ENCODE measurements around the gene WDFY2. TPM values are rescaled to one million over a fixed set of nuclear protein-coding genes. Genes with fewer than 3 reads are reported as not detected.

Gene WDFY2
- total and polyA plus RNA-seq, 2 of the 13 experiments (the other 11 are each of a cell fraction or from before 2014, with no cell fraction given): 22.6 to 27.0 TPM

DNA sequence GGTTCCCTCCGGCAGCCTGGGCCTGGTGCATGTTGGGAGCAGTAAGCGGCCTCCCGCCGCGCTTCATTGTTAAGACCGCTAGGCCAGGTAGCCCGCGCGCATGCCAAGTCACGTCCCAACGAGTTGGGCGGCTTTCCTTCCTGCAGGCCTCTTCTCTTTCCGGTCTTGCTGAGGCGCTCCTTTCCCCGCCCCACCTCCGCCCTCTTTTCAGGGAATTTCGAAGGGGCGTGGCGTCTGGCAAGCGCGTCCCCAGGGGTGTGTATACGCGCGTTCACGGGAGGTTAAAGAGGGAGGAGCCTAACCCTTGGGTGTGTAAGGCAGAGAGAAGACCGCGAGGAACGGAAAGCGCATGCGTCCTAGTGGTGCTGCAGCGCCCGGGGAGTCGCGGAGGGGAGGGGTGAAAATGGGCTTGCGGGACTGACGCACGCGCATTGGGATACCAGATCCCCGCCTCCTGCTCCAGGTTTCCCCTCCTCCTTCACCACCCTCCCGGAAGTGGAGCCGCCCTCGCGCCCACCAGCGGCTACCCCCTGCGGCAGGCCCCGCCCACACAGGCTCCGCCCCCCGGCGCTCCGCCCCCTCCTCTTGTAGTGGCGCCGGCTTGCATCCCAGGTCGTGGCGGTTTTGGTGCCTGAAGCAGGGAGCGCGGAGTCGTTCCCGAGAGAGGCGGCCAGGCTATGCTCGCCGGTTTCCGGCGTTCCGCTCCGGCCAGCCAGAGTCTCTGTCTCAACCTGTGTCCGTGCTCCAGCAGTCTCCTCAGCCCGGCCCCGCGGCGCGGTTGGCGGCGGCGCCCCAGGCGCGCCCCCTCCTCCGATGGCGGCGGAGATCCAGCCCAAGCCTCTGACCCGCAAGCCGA, at the start of gene WDFY2 (continued):
- TF ChIP-seq SOX6 (IDR thresholded peaks at IDR 0.05): no peak
- TF ChIP-seq SOX6 (CRISPR knock-in tag; IDR thresholded peaks at IDR 0.05): peak; percentile 53; the same call in 1 of the 2 replicates
- no peak; the same call in 1 of the 2 replicates for TF ChIP-seq SIN3B (IDR thresholded peaks at IDR 0.05; ENCODE audit: low read length)
- TF ChIP-seq HOXD1 (CRISPR knock-in tag; IDR thresholded peaks at IDR 0.05): no peak
- no peak for TF ChIP-seq RFX5 (IDR thresholded peaks at IDR 0.05; ENCODE audit: low read depth, low read length)
- no peak; the same call in 1 of the 2 replicates for TF ChIP-seq HIVEP1 (CRISPR knock-in tag; IDR thresholded peaks at IDR 0.05)
- TF ChIP-seq IKZF1 (IDR thresholded peaks at IDR 0.05): no peak
- TF ChIP-seq ETV5 (CRISPR knock-in tag; IDR thresholded peaks at IDR 0.05; ENCODE audit: borderline replicate concordance): peak; percentile 68
- TF ChIP-seq, protein P1, sequence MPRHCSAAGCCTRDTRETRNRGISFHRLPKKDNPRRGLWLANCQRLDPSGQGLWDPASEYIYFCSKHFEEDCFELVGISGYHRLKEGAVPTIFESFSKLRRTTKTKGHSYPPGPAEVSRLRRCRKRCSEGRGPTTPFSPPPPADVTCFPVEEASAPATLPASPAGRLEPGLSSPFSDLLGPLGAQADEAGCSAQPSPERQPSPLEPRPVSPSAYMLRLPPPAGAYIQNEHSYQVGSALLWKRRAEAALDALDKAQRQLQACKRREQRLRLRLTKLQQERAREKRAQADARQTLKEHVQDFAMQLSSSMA (CRISPR knock-in tag; IDR thresholded peaks at IDR 0.05): no peak; the same call in 1 of the 2 replicates
- 0 out of 2 replicates have a peak, but pooled peaks have one; percentile 49 for TF ChIP-seq STAT5B (CRISPR knock-in tag; IDR thresholded peaks at IDR 0.05)
- TF ChIP-seq ASH2L (IDR thresholded peaks at IDR 0.05; ENCODE audit: insufficient read length, low read depth, low read length): peak; percentile 82
- TF ChIP-seq ZKSCAN5 (CRISPR knock-in tag; IDR thresholded peaks at IDR 0.05): no peak
- no peak; the same call in 1 of the 2 replicates for TF ChIP-seq HDAC2 (CRISPR knock-in tag; IDR thresholded peaks at IDR 0.05)
- no peak for TF ChIP-seq ZFP82 (CRISPR knock-in tag; IDR thresholded peaks at IDR 0.05; ENCODE audit: borderline replicate concordance)
- TF ChIP-seq HNF4A (CRISPR knock-in tag; IDR thresholded peaks at IDR 0.05): 0 out of 2 replicates have a peak, but pooled peaks have one; percentile 17
- TF ChIP-seq ZNF33A (CRISPR knock-in tag; IDR thresholded peaks at IDR 0.05; ENCODE audit: borderline replicate concordance): no peak
- TF ChIP-seq, protein P2, sequence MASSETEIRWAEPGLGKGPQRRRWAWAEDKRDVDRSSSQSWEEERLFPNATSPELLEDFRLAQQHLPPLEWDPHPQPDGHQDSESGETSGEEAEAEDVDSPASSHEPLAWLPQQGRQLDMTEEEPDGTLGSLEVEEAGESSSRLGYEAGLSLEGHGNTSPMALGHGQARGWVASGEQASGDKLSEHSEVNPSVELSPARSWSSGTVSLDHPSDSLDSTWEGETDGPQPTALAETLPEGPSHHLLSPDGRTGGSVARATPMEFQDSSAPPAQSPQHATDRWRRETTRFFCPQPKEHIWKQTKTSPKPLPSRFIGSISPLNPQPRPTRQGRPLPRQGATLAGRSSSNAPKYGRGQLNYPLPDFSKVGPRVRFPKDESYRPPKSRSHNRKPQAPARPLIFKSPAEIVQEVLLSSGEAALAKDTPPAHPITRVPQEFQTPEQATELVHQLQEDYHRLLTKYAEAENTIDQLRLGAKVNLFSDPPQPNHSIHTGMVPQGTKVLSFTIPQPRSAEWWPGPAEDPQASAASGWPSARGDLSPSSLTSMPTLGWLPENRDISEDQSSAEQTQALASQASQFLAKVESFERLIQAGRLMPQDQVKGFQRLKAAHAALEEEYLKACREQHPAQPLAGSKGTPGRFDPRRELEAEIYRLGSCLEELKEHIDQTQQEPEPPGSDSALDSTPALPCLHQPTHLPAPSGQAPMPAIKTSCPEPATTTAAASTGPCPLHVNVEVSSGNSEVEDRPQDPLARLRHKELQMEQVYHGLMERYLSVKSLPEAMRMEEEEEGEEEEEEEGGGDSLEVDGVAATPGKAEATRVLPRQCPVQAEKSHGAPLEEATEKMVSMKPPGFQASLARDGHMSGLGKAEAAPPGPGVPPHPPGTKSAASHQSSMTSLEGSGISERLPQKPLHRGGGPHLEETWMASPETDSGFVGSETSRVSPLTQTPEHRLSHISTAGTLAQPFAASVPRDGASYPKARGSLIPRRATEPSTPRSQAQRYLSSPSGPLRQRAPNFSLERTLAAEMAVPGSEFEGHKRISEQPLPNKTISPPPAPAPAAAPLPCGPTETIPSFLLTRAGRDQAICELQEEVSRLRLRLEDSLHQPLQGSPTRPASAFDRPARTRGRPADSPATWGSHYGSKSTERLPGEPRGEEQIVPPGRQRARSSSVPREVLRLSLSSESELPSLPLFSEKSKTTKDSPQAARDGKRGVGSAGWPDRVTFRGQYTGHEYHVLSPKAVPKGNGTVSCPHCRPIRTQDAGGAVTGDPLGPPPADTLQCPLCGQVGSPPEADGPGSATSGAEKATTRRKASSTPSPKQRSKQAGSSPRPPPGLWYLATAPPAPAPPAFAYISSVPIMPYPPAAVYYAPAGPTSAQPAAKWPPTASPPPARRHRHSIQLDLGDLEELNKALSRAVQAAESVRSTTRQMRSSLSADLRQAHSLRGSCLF (CRISPR knock-in tag; IDR thresholded peaks at IDR 0.05; ENCODE audit: borderline replicate concordance): no peak
- no peak for TF ChIP-seq GZF1 (CRISPR knock-in tag; IDR thresholded peaks at IDR 0.05)
- no peak for TF ChIP-seq ZFYVE20 (CRISPR knock-in tag; IDR thresholded peaks at IDR 0.05; ENCODE audit: borderline replicate concordance, low read depth)
- TF ChIP-seq, protein P3, sequence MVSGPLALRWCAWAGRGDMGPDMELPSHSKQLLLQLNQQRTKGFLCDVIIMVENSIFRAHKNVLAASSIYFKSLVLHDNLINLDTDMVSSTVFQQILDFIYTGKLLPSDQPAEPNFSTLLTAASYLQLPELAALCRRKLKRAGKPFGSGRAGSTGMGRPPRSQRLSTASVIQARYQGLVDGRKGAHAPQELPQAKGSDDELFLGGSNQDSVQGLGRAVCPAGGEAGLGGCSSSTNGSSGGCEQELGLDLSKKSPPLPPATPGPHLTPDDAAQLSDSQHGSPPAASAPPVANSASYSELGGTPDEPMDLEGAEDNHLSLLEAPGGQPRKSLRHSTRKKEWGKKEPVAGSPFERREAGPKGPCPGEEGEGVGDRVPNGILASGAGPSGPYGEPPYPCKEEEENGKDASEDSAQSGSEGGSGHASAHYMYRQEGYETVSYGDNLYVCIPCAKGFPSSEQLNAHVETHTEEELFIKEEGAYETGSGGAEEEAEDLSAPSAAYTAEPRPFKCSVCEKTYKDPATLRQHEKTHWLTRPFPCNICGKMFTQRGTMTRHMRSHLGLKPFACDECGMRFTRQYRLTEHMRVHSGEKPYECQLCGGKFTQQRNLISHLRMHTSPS (CRISPR knock-in tag; IDR thresholded peaks at IDR 0.05; ENCODE audit: low read depth): no peak
- no peak for TF ChIP-seq SATB2 (CRISPR knock-in tag; IDR thresholded peaks at IDR 0.05)
- TF ChIP-seq ZNF780A (CRISPR knock-in tag; IDR thresholded peaks at IDR 0.05): no peak
- TF ChIP-seq KDM3A (CRISPR knock-in tag; IDR thresholded peaks at IDR 0.05; ENCODE audit: low read depth): peak; percentile 77; the same call in 1 of the 2 replicates
- TF ChIP-seq KDM4B (CRISPR knock-in tag; IDR thresholded peaks at IDR 0.05): no peak; the same call in 1 of the 2 replicates

Data from HepG2 (cell line).